Mesenteric fat pad (tissue), 1 donor: Measurements from ENCODE around the gene CHCHD6. TPM values are rescaled to one million over a fixed set of nuclear protein-coding genes. Genes with fewer than 3 reads are reported as not detected.
"Not testable (repeated sequence)": the region's sequence is repeated elsewhere in the genome, so short reads cannot be mapped to it uniquely, and the experiment has no call there.

ENCODE experiments used
- DNase-seq: peaks from one replicate; pipeline ENCODE4 v3.0.0-alpha.2; 2020; ENCODE audit warnings: low spot score
- total RNA-seq: library from RNA; stranded (reverse); fragmentation: NEBNext Ultra II Directional; extraction: Animal tissue kit (Norgen Biotek cat#: 25700); gene quantifications from one replicate; pipeline ENCODE4 v1.2.1, GENCODE V29; 2021
- donor health status: DM: yes; HTN: yes; CAD: no.

Gene CHCHD6
- total RNA-seq, 1 donor from 2014 or later, result 10.9 TPM

DNA sequence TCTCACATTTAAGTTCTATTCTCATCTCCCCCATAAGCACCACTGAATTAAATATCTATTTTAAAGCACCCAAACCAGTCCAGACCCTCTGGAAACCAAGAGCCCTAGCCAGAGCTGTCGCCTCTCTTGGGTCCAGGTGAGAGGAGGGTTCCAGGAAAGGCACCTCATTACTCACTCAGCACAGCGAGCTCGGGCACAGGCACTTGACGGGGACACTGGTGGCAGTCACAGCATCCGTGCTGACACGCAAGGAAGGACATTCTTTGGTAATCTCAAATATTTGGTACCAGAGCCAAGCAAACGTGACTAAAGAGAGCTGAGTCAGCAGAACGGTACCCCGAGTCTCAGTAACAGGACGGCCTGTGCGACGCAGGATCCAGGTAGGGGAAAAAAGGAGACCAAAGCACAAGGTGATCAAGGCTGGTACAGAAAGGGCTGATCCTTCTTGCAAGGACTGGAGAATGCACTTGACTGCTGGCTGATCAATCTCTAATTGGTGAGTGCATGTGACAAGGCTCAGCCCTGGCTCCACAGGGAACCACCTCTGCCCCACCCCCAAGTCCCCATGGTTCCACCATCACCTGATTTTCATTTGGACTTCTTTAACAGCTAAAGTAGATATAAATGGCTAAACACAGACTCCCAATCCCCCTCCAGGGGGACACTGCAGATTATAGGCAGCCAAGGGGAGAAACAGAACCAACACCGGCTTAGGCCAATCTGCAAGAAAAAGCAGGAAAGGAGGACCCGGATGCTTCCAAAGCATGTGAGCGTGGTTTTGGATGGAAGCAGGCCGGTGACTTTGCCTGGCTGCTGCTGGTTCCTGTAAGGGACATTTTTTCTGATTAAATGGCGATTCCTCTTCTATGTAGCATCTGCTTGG lies 61.4 kb downstream of the CHCHD6 start:
- no peak for DNase-seq

GRCh38 chr3:126766653-126767052 lies 62.6 kb downstream of the CHCHD6 start:
- peak; percentile 83 for DNase-seq

GRCh38 chr3:126768903-126769302 lies 64.9 kb downstream of the CHCHD6 start:
- DNase-seq, result no peak

- DNase-seq, result no peak
These were observed 66.1 kb downstream of the CHCHD6 start for GRCh38 chr3:126770096-126770495.

GRCh38 chr3:126773167-126773566 lies 69.1 kb downstream of the CHCHD6 start:
- no peak for DNase-seq

DNA sequence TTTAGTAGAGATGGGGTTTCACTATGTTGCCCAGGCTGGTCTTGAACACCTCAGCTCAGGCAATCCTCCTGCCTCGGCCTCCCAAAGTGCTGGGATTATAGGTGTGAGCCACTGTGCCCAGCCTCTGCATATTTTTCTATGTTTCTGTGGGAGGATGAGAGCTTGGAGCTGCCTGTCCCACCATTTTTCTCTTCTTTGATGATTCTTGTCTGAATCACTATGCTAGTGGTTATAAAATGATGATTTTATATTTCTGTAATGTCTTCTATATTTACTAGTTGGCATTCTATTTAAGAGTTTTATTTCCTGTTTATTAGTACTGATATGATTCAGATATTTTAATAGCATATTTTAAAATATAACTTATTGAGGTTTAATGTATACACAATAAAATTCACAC lies 69.7 kb downstream of the CHCHD6 start:
- no peak for DNase-seq

DNA sequence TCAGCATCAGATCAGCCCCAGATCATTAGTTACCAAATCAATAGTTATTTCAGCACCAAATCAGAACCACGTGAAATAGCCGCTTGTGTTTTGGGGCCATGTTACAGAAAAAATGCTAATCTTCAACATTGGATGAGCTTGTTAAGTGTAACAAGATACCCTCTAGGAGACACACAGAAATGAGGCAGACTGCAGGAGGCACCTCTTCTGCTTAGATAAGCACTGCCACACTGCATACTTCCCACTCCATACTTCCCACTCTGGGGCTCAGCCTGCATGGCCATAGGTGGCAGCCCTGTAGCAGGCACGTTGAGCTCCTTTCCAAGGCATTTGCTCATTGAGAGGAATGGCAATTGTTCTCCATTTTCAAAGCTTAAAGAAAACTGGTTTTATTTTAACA lies 73.3 kb downstream of the CHCHD6 start:
- no peak for DNase-seq

GRCh38 chr3:126780666-126781065 lies 76.6 kb downstream of the CHCHD6 start:
- no peak for DNase-seq

GRCh38 chr3:126781406-126781805 lies 77.4 kb downstream of the CHCHD6 start:
- DNase-seq, result no peak

GRCh38 chr3:126781889-126782491 lies 78.0 kb downstream of the CHCHD6 start:
- no peak for DNase-seq

DNA sequence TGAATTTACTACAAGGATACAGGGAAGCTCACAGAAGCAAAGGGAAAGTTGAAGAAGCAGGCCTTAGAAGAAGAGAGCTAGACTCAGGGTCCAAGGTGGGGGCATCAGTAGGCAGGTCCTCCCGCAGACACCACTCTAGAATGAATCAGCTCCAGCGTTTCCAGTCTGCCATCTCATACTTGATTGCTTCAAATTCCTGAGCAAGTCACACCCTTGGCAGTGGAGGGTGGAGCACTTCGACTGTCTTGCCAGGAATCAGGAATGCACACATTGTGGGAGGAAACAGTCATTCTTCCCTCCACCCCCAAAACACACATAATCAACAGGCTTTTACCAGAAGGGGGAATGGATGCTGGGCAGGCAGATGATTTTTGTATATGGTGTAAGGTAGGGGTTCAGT lies 78.5 kb downstream of the CHCHD6 start:
- no peak for DNase-seq

- DNase-seq, result no peak
These were observed 80.2 kb downstream of the CHCHD6 start for GRCh38 chr3:126784254-126784653.

- DNase-seq, result not testable (repeated sequence)
These were observed 87.3 kb downstream of the CHCHD6 start for GRCh38 chr3:126791320-126791719.

DNA sequence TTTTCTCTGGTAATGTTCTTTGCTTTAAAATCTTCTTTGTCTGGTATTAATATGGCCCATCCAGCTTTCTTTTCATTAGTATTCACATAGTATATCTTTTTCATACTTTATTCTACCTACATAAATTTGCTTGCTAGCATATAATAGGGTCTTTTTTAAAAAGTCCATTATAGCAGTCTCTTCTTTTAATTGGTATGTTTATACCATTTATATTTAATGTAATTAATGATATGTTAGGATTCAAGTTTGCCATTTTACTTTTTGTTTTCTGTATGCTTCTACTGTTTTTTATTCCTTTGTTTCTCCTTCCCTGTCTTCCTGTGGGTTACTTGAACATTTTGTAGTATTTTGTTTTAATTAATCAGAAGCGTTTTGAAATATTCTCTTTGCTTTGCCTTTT lies 89.0 kb downstream of the CHCHD6 start:
- DNase-seq, result no peak

- no peak for DNase-seq
These were observed 93.5 kb downstream of the CHCHD6 start for GRCh38 chr3:126797563-126797962.

- no peak for DNase-seq
These were observed 94.5 kb downstream of the CHCHD6 start for GRCh38 chr3:126798521-126798920.

DNA sequence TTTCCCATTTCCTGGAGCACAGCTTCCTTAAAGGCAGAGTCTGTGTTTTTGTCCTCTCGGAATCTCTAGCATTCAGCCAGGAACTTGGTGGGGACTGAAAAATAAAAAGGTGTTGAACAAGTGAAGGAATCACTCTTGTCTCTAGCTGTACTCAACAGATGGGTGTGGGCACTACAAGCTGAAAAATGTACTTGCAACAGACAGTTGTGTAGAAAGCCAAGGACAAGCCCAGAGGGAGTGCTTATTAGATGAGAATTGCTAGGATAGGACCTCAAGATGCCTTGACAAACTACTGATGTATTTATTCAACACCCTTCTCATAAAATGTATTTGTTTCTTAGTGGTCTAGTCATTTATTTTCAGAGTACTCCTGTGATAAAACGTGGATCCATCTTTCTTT lies 95.1 kb downstream of the CHCHD6 start:
- no peak for DNase-seq

DNA sequence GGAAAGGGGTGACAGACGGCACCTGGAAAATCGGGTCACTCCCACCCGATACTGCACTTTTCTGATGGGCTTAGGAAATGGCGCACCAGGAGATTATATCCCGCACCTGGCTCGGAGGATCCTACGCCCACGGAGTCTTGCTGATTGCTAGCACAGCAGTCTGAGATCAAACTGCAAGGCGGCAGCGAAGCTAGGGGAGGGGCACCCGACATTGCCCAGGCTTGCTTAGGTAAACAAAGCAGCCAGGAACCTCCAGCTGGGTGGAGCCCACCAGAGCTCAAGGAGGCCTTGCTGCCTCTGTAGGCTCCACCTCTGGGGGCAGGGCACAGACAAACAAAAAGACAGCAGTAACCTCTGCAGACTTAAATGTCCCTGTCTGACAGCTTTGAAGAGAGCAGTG lies 97.3 kb downstream of the CHCHD6 start:
- DNase-seq, result not testable (repeated sequence)

DNA sequence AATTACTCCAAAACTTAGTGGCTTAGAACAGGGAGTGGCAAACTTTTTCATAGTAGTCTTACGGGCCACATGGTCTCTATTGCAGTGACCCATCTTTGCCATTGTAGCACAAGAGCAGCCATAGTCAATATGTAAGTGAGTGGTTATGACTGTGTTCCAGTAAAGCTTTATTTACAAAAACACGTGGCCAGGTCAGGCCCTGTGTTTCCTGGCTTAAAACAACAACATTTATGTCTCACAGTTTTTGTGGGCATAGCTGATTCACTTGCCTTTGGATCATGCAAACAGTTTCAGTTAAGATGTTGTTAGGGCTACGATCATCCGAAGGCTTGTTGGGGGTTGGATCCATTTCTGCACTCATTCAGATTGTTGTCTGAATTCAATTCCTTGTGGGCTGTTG lies 103.8 kb downstream of the CHCHD6 start:
- no peak for DNase-seq

GRCh38 chr3:126811530-126811929 lies 107.5 kb downstream of the CHCHD6 start:
- DNase-seq, result no peak

- no peak for DNase-seq
These were observed 112.3 kb downstream of the CHCHD6 start for GRCh38 chr3:126816298-126816697.

GRCh38 chr3:126816986-126817777 lies 113.1 kb downstream of the CHCHD6 start:
- DNase-seq, result no peak
